ENCODE data around the gene SLC27A3. TPM values are rescaled to one million over a fixed set of nuclear protein-coding genes. Genes with fewer than 3 reads are reported as not detected.
A peak's percentile ranks its signal among the peaks of the same experiment; 100 is the strongest.

The SLC27A3 gene
- total and polyA plus RNA-seq, 7 donors = 3.5 to 15.6 (median 5.2) TPM

DNA sequence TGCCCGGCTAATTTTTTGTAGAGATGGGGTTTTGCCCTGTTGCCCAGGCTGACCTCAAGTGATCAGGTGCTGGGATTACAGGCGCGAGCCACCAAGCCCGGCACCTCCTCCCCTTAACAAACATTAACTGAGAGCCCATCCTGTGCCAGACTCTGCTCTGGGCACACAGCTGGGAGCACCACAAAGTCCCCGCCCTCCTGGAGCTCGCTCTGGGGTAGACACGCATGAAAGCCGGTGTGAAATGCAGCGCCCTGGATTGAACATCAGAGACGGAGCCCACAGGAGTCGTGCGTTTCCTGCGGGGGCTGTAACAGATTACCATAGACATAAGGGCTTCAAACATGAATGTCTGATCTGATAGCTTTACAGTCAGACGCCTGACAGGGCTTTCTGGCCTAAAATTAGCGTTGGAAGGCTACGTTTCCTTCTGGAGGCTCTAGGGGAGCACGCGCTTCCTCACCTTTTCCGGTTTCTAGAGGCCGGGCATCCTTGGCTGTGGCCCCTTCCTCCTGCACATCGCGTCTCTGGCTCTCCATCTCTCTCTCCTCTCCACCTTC lies 14.3 kb downstream of the SLC27A3 start:
- TF ChIP-seq, protein P1, sequence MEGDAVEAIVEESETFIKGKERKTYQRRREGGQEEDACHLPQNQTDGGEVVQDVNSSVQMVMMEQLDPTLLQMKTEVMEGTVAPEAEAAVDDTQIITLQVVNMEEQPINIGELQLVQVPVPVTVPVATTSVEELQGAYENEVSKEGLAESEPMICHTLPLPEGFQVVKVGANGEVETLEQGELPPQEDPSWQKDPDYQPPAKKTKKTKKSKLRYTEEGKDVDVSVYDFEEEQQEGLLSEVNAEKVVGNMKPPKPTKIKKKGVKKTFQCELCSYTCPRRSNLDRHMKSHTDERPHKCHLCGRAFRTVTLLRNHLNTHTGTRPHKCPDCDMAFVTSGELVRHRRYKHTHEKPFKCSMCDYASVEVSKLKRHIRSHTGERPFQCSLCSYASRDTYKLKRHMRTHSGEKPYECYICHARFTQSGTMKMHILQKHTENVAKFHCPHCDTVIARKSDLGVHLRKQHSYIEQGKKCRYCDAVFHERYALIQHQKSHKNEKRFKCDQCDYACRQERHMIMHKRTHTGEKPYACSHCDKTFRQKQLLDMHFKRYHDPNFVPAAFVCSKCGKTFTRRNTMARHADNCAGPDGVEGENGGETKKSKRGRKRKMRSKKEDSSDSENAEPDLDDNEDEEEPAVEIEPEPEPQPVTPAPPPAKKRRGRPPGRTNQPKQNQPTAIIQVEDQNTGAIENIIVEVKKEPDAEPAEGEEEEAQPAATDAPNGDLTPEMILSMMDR (IDR thresholded peaks at IDR 0.05) = no peak
- Histone ChIP-seq H3K4me3 (peak overlapping the region; percentile 50), H3K4me1 (peaks cover 17% of the 10 kb centered on the region), H3K36me3 (ENCODE audit: insufficient read depth in 1 of 2, low read depth in 1 of 2) (no peaks in the 10 kb centered on the region), H3K27me3 (ENCODE audit: insufficient read depth in 3 of 3, low read length in 2 of 3) (no peaks in the 10 kb centered on the region), H3K27ac (peak overlapping the region; percentile 69), H3K9me3 (no peaks in the 10 kb centered on the region)
- DNase-seq = peak in 1 of 2 donors; percentile 15
- WGBS, 3 donors = 13 to 23% (median 17%) methylated on average over 22 of the region's 22 CpGs
- ATAC-seq = peak; percentile 16 to 30 (median 22)
- intact Hi-C loops (cut with DNase I) = loop anchor here (10.0 kb wide), 2 partner anchors 55 to 155 kb away; partner anchors contain the start of gene DENND4B (in 1 of the 2)

DNA sequence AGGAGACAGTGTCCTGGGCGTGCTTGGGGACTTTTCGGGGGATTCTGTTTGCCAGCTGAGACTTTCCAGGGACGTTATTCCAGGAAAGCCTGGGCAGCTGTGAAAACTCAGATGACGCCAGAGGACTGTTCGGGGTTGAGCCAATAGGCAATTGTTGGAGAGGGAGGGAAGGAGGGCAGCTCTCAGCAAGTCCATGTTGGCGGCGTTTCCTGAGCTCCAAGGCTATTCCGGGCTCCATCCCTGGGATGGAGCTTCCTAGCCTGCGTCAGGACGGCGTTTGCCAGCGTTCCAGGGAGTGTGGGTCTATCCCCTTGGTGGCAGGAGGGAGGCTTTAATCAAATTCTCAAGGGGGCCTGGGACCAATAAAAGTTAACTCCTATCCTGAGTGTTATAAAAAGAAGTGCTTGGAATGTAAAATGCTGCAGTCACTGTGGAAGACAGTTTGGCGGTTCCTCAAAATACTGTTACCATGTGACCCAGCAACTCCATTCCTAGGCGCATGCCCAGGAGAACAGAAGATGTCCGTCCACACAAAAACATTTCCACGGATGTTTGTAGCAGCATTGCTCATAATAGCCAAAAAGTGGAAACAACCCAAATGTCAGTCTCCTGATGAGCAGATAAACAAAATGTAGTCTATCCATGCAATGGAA lies 15.2 kb downstream of the SLC27A3 start:
- no peaks in the 10 kb centered on the region for H3K9me3 ChIP-seq
- H3K4me1 ChIP-seq = peaks cover 17% of the 10 kb centered on the region
- intact Hi-C loops (cut with DNase I) = loop anchor here (10.0 kb wide), 2 partner anchors 56 to 154 kb away; partner anchors contain the start of gene DENND4B (in 1 of the 2)
- no peaks in the 10 kb centered on the region for H3K27me3 ChIP-seq (ENCODE audit: insufficient read depth in 3 of 3, low read length in 2 of 3)
- TF ChIP-seq, protein P1 (IDR thresholded peaks at IDR 0.05) = no peak
- ATAC-seq = peak; percentile 77 to 89 (median 80)
- no peaks in the 10 kb centered on the region for H3K36me3 ChIP-seq (ENCODE audit: insufficient read depth in 1 of 2, low read depth in 1 of 2)
- WGBS, 3 donors = 5 to 6% (median 5%) methylated on average over 16 of the region's 16 CpGs
- DNase-seq = peak; percentile 76 to 85
- H3K4me3 ChIP-seq = peak overlapping the region; percentile 50
- H3K27ac ChIP-seq = peak overlapping the region; percentile 69

DNA sequence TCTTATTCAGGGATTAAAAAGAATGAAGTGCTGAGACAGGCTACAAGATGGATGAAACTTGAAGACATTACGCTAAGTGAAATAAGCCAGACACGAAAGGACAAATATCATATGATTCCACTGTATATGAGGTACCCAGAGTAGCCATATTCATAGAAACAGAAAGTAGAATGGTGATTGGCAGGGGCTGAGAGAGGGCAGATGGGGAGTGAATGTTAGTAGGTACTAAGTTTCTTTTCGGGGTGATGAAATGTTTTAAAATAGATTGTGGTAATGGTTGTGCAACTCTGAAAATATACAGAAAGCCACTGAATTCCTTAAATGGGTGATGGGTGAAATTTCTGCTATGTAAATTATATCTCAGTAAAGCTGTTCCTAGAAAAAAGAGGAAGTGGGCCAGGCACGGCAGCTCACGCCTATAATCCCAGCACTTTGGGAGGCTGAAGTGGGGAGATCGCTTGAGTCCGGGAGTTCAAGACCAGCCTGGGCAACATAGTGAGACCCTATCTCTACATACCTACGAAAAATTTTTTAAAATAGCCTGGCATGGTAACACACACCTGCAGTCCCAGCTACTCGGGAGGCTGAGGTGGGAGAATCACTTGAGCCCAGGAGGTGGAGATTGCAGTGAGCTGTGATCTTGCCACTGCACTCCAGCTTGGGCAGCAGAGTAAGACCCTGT lies 15.9 kb downstream of the SLC27A3 start:
- 63 to 69% (median 68%) methylated on average over 9 of the region's 9 CpGs for WGBS, 3 donors
- Histone ChIP-seq H3K27me3 (ENCODE audit: insufficient read depth in 3 of 3, low read length in 2 of 3) (no peaks in the 10 kb centered on the region), H3K27ac (peak overlapping the region; percentile 69), H3K4me3 (peak overlapping the region; percentile 50), H3K9me3 (no peaks in the 10 kb centered on the region), H3K4me1 (peaks cover 17% of the 10 kb centered on the region), H3K36me3 (ENCODE audit: insufficient read depth in 1 of 2, low read depth in 1 of 2) (no peaks in the 10 kb centered on the region)
- intact Hi-C loops (cut with DNase I) = loop anchor here (10.0 kb wide), 2 partner anchors 56 to 154 kb away; partner anchors contain the start of gene DENND4B (in 1 of the 2)
- TF ChIP-seq, protein P1 (IDR thresholded peaks at IDR 0.05) = no peak
- DNase-seq (peak; percentile 36 to 59), ATAC-seq (peak; percentile 38 to 53 (median 44))

DNA sequence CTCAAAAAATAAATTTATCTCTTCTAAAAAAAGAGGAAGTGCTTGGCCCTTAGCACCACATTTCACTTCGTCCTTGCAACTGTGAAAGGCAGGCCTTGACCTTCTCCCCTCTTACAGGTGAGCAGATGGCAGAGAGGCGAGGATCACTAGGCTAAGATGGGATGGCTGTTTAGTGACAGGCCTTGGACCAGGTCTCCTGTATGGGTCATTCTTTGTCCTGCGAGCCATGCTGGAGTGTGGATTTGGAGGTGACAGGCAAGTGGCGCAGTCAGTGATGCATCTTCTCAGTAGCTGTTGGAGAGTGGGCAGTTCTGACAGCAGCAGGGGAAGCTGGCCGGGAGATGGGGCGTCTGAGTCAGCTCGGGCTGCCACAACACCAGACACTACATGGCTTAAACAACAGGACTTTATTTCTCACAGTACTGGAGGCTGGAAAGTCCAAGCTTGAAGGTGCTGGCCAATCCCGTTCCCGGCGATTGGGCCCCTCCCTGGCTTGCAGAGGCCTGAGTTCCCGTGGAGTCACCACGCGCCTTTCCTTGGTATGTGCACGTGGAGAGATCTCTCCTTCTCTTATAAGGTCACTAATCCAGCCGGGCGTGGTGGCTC lies 16.5 kb downstream of the SLC27A3 start:
- Histone ChIP-seq H3K36me3 (ENCODE audit: insufficient read depth in 1 of 2, low read depth in 1 of 2) (no peaks in the 10 kb centered on the region), H3K27me3 (ENCODE audit: insufficient read depth in 3 of 3, low read length in 2 of 3) (no peaks in the 10 kb centered on the region), H3K27ac (no peak overlapping the region), H3K9me3 (no peaks in the 10 kb centered on the region), H3K4me3 (no peak overlapping the region), H3K4me1 (peaks cover 17% of the 10 kb centered on the region)
- WGBS, 3 donors = 87 to 90% (median 90%) methylated on average over 16 of the region's 16 CpGs
- peak; percentile 9 to 43 for DNase-seq
- TF ChIP-seq, protein P1 (IDR thresholded peaks at IDR 0.05) = no peak
- intact Hi-C loops (cut with DNase I) = loop anchor here (10.0 kb wide), 2 partner anchors 57 to 153 kb away; partner anchors contain the start of gene DENND4B (in 1 of the 2)
- ATAC-seq = no peak

All from psoas muscle (tissue), 8 donors.